ENCODE data around the gene GJA10.

The GJA10 gene

DNA sequence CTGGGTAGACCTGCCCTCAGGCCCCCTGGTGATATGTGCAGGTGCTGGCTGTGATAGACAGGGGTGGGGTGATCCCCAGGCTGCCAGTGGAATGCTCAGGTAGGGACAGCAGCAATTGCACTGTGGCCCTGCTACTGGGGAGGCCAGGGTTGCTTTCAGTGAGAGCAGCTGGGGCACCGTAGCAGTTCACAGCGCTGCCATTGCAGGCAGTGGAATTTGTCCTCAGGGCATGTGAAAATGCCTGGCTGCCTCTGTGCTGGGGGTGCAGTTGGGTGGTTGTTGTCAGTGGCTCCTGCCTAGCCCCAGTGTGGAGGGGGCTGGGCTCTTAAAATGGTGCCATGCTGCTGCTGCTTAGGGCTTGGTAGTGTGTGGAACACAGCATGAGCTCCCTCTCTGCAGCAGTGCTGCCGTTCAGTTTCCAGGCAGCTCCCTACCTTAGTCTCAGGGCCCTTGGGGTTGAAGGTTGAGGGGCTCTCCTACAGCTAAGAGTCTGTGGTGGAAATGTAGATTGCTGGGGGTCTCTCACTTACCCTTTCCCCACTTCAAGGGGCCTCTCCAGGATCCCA, 23.6 kb downstream of the GJA10 start:
- H4K20me1 ChIP-seq (ENCODE audit: control insufficient read depth, insufficient read depth, low read depth, low read length), result no peaks in the 10 kb centered on the region
- no peak overlapping the region for H3K27ac ChIP-seq (ENCODE audit: low read depth, low read length)
- H3K9me3 ChIP-seq (ENCODE audit: control insufficient read depth, insufficient read depth, low read length), result no peaks in the 10 kb centered on the region
- no peaks in the 10 kb centered on the region for H3F3A ChIP-seq (ENCODE audit: control insufficient read depth, insufficient read depth)
- no peaks in the 10 kb centered on the region; the same call in 1 of the 2 replicates for H3K27me3 ChIP-seq (ENCODE audit: control insufficient read depth, low read length)
- no peaks in the 10 kb centered on the region for H3K79me2 ChIP-seq (ENCODE audit: control insufficient read depth, low read length)
- H3K36me3 ChIP-seq (ENCODE audit: control insufficient read depth, low read length), result no peaks in the 10 kb centered on the region
- no peaks in the 10 kb centered on the region for H3K9me2 ChIP-seq (replicated peaks; ENCODE audit: control insufficient read depth, low read length)
- H3K4me2 ChIP-seq (ENCODE audit: low read length), result no peak overlapping the region
- H3K4me3 ChIP-seq (ENCODE audit: low read length), result no peak overlapping the region
- no peaks in the 10 kb centered on the region for H3K4me1 ChIP-seq (ENCODE audit: control insufficient read depth, low read length)
- TF ChIP-seq, protein P1, sequence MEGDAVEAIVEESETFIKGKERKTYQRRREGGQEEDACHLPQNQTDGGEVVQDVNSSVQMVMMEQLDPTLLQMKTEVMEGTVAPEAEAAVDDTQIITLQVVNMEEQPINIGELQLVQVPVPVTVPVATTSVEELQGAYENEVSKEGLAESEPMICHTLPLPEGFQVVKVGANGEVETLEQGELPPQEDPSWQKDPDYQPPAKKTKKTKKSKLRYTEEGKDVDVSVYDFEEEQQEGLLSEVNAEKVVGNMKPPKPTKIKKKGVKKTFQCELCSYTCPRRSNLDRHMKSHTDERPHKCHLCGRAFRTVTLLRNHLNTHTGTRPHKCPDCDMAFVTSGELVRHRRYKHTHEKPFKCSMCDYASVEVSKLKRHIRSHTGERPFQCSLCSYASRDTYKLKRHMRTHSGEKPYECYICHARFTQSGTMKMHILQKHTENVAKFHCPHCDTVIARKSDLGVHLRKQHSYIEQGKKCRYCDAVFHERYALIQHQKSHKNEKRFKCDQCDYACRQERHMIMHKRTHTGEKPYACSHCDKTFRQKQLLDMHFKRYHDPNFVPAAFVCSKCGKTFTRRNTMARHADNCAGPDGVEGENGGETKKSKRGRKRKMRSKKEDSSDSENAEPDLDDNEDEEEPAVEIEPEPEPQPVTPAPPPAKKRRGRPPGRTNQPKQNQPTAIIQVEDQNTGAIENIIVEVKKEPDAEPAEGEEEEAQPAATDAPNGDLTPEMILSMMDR (IDR thresholded peaks at IDR 0.05; ENCODE audit: low read depth, low read length, poor library complexity, severe bottlenecking), result no peak
- no peak for TF ChIP-seq EZH2phosphoT487 (IDR thresholded peaks at IDR 0.05; ENCODE audit: borderline replicate concordance, low read length)

DNA sequence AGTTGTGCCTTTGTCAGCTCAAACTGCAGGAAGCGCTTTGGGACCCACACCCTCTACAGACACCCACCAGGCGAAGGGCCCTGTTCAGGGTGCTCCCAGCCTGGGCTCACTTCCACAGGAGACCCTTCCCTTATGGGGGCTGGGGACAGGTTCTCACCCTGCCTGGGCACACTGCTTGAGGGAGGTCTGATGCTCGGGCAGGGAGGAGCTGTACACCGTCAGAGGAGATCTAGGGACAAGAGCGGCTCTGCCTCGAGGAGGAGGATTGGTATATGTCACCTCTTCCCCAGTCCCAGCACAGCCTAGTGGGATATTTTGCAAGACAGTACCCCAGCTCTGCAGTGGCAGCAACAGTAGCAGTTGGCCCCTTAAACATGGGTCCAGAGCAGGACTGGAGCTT, 26.9 kb downstream of the GJA10 start:
- no peaks in the 10 kb centered on the region; the same call in 1 of the 2 replicates for H3K27me3 ChIP-seq (ENCODE audit: control insufficient read depth, low read length)
- no peaks in the 10 kb centered on the region for H3K4me1 ChIP-seq (ENCODE audit: control insufficient read depth, low read length)
- no peaks in the 10 kb centered on the region for H3K36me3 ChIP-seq (ENCODE audit: control insufficient read depth, low read length)
- TF ChIP-seq EZH2phosphoT487 (IDR thresholded peaks at IDR 0.05; ENCODE audit: borderline replicate concordance, low read length), result no peak
- TF ChIP-seq, protein P1 (IDR thresholded peaks at IDR 0.05; ENCODE audit: low read depth, low read length, poor library complexity, severe bottlenecking), result no peak
- no peak overlapping the region for H3K4me3 ChIP-seq (ENCODE audit: low read length)
- no peaks in the 10 kb centered on the region for H3K79me2 ChIP-seq (ENCODE audit: control insufficient read depth, low read length)
- H3K9me3 ChIP-seq (ENCODE audit: control insufficient read depth, insufficient read depth, low read length), result no peaks in the 10 kb centered on the region
- no peaks in the 10 kb centered on the region for H3K9me2 ChIP-seq (replicated peaks; ENCODE audit: control insufficient read depth, low read length)
- H3K4me2 ChIP-seq (ENCODE audit: low read length), result no peak overlapping the region
- peaks cover 27% of the 10 kb centered on the region for H3F3A ChIP-seq (ENCODE audit: control insufficient read depth, insufficient read depth)
- H4K20me1 ChIP-seq (ENCODE audit: control insufficient read depth, insufficient read depth, low read depth, low read length), result no peaks in the 10 kb centered on the region
- H3K27ac ChIP-seq (ENCODE audit: low read depth, low read length), result no peak overlapping the region

DNA sequence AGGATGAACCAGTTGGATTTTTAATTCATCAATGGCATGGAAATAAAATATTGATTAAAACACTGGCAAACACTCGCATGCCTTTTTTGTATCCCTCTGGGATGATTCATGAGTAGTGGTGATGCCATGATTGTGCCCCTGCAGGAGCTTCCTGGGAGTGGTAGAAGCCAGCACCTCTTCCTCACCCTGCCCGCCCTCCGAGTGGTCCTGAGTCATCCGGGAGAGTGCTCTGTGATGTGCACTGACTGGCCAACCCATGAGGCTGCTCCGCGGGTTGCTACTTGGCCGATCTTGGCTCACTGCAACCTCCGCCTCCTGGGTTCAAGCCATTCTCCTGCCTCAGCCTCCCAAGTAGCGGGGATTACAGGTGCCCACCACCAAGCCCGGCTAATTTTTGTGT, 27.4 kb downstream of the GJA10 start:
- no peak for TF ChIP-seq EZH2phosphoT487 (IDR thresholded peaks at IDR 0.05; ENCODE audit: borderline replicate concordance, low read length)
- TF ChIP-seq, protein P1 (IDR thresholded peaks at IDR 0.05; ENCODE audit: low read depth, low read length, poor library complexity, severe bottlenecking), result no peak
- H3K4me1 ChIP-seq (ENCODE audit: control insufficient read depth, low read length), result no peaks in the 10 kb centered on the region
- 0 out of 2 replicates have a peak, but pooled peaks cover 2% of the 10 kb centered on the region for H4K20me1 ChIP-seq (ENCODE audit: control insufficient read depth, insufficient read depth, low read depth, low read length)
- H3K4me2 ChIP-seq (ENCODE audit: low read length), result no peak overlapping the region
- H3K9me2 ChIP-seq (replicated peaks; ENCODE audit: control insufficient read depth, low read length), result no peaks in the 10 kb centered on the region
- no peaks in the 10 kb centered on the region for H3K36me3 ChIP-seq (ENCODE audit: control insufficient read depth, low read length)
- H3K4me3 ChIP-seq (ENCODE audit: low read length), result no peak overlapping the region
- no peaks in the 10 kb centered on the region for H3K9me3 ChIP-seq (ENCODE audit: control insufficient read depth, insufficient read depth, low read length)
- no peak overlapping the region for H3K27ac ChIP-seq (ENCODE audit: low read depth, low read length)
- no peaks in the 10 kb centered on the region for H3K79me2 ChIP-seq (ENCODE audit: control insufficient read depth, low read length)
- no peaks in the 10 kb centered on the region; the same call in 1 of the 2 replicates for H3K27me3 ChIP-seq (ENCODE audit: control insufficient read depth, low read length)
- peaks cover 32% of the 10 kb centered on the region for H3F3A ChIP-seq (ENCODE audit: control insufficient read depth, insufficient read depth)
